Measurements from ENCODE around the gene ADGRF5. TPM values are rescaled to one million over a fixed set of nuclear protein-coding genes. Genes with fewer than 3 reads are reported as not detected.

Gene ADGRF5
- total and polyA plus RNA-seq, 2 experiments from 2014 or later, result 0.70 to 2.0 TPM

GRCh38 chr6:46961711-46962110 lies 40.0 kb upstream of the ADGRF5 start:
- Histone ChIP-seq H3K4me1 (ENCODE audit: insufficient read depth) (no peaks in the 10 kb centered on the region), H3K9me2 (replicated peaks; ENCODE audit: insufficient read depth) (no peaks in the 10 kb centered on the region), H3K4me2 (no peak overlapping the region), H2AFZ (no peak overlapping the region), H3K27me3 (peaks cover 4% of the 10 kb centered on the region), H3K27ac (no peak overlapping the region), H3K36me3 (replicated peaks; ENCODE audit: insufficient read depth, low read depth) (no peaks in the 10 kb centered on the region), H3K9me3 (ENCODE audit: low read depth) (no peaks in the 10 kb centered on the region), H4K20me1 (ENCODE audit: insufficient read depth, poor library complexity, severe bottlenecking) (no peaks in the 10 kb centered on the region), H3K4me3 (no peak overlapping the region), H3K79me2 (no peaks in the 10 kb centered on the region)
- 88% methylated on average over 5 of the region's 5 CpGs for WGBS (ENCODE audit: low lambda C conversion rate, missing lambda C conversion rate)
- DNase-seq (ENCODE audit: low spot score), result no peak
- no peak for TF ChIP-seq EZH2phosphoT487 (IDR thresholded peaks at IDR 0.05; ENCODE audit: low read depth, severe bottlenecking, unreplicated experiment)
- TF ChIP-seq EZH2 (IDR thresholded peaks at IDR 0.05; ENCODE audit: borderline replicate concordance), result no peak
- no peak for TF ChIP-seq CTCF (IDR thresholded peaks at IDR 0.05; ENCODE audit: poor library complexity)

GRCh38 chr6:46961232-46961631 lies 39.5 kb upstream of the ADGRF5 start:
- Histone ChIP-seq H3K36me3 (replicated peaks; ENCODE audit: insufficient read depth, low read depth) (no peaks in the 10 kb centered on the region), H3K27ac (no peak overlapping the region), H4K20me1 (ENCODE audit: insufficient read depth, poor library complexity, severe bottlenecking) (no peaks in the 10 kb centered on the region), H3K4me3 (no peak overlapping the region), H3K9me3 (ENCODE audit: low read depth) (no peaks in the 10 kb centered on the region), H2AFZ (no peak overlapping the region), H3K9me2 (replicated peaks; ENCODE audit: insufficient read depth) (no peaks in the 10 kb centered on the region), H3K4me2 (no peak overlapping the region), H3K4me1 (ENCODE audit: insufficient read depth) (no peaks in the 10 kb centered on the region), H3K79me2 (no peaks in the 10 kb centered on the region), H3K27me3 (peaks cover 4% of the 10 kb centered on the region)
- no peak for DNase-seq (ENCODE audit: low spot score)
- TF ChIP-seq CTCF (IDR thresholded peaks at IDR 0.05; ENCODE audit: poor library complexity) (no peak), EZH2 (IDR thresholded peaks at IDR 0.05; ENCODE audit: borderline replicate concordance) (no peak)

GRCh38 chr6:46959419-46959818 lies 37.7 kb upstream of the ADGRF5 start:
- Histone ChIP-seq H3K4me1 (ENCODE audit: insufficient read depth) (no peaks in the 10 kb centered on the region), H3K36me3 (replicated peaks; ENCODE audit: insufficient read depth, low read depth) (no peaks in the 10 kb centered on the region), H3K4me2 (no peak overlapping the region), H2AFZ (no peak overlapping the region), H3K9me2 (replicated peaks; ENCODE audit: insufficient read depth) (no peaks in the 10 kb centered on the region), H4K20me1 (ENCODE audit: insufficient read depth, poor library complexity, severe bottlenecking) (no peaks in the 10 kb centered on the region), H3K4me3 (no peak overlapping the region), H3K27ac (no peak overlapping the region), H3K27me3 (peaks cover 4% of the 10 kb centered on the region), H3K79me2 (no peaks in the 10 kb centered on the region), H3K9me3 (ENCODE audit: low read depth) (no peaks in the 10 kb centered on the region)
- TF ChIP-seq EZH2phosphoT487 (IDR thresholded peaks at IDR 0.05; ENCODE audit: low read depth, severe bottlenecking, unreplicated experiment) (no peak), CTCF (IDR thresholded peaks at IDR 0.05; ENCODE audit: poor library complexity) (no peak), EZH2 (IDR thresholded peaks at IDR 0.05; ENCODE audit: borderline replicate concordance) (no peak)
- no peak for DNase-seq (ENCODE audit: low spot score)

GRCh38 chr6:46956409-46956808 lies 34.7 kb upstream of the ADGRF5 start:
- Histone ChIP-seq H2AFZ (no peak overlapping the region), H3K4me1 (ENCODE audit: insufficient read depth) (no peaks in the 10 kb centered on the region), H3K9me2 (replicated peaks; ENCODE audit: insufficient read depth) (no peaks in the 10 kb centered on the region), H4K20me1 (ENCODE audit: insufficient read depth, poor library complexity, severe bottlenecking) (no peaks in the 10 kb centered on the region), H3K79me2 (no peaks in the 10 kb centered on the region), H3K9me3 (ENCODE audit: low read depth) (no peaks in the 10 kb centered on the region), H3K27ac (no peak overlapping the region), H3K4me2 (no peak overlapping the region), H3K36me3 (replicated peaks; ENCODE audit: insufficient read depth, low read depth) (no peaks in the 10 kb centered on the region), H3K4me3 (no peak overlapping the region), H3K27me3 (no peaks in the 10 kb centered on the region)
- TF ChIP-seq EZH2phosphoT487 (IDR thresholded peaks at IDR 0.05; ENCODE audit: low read depth, severe bottlenecking, unreplicated experiment), result no peak
- no peak for DNase-seq (ENCODE audit: low spot score)
- 97% methylated on average over 6 of the region's 6 CpGs for WGBS (ENCODE audit: low lambda C conversion rate, missing lambda C conversion rate)

Data from hepatocyte (in vitro differentiated cells).